PC-3 (cell line): Measurements from ENCODE around the gene DCAKD.

Source experiments
- EZH2 ChIP-seq: fragments of 300-600 bp; sonication (generic); IDR thresholded peaks from one replicate; pipeline ENCODE4 v1.6.1; 2017; ENCODE audit warnings: antibody characterized with exemption, mild to moderate bottlenecking, low read length; ENCODE audit not compliant: unreplicated experiment
- TF ChIP-seq, protein P1 (sequence below): fragments of 300-600 bp; sonication (generic); conservative IDR thresholded peaks from 2 replicates; pipeline ENCODE4 v1.5.1; 2017; ENCODE audit warnings: antibody characterized with exemption, low read depth, mild to moderate bottlenecking, low read length

GRCh38 chr17:44998646-44999045, 52.8 kb downstream of the DCAKD start:
- TF ChIP-seq, protein P1, sequence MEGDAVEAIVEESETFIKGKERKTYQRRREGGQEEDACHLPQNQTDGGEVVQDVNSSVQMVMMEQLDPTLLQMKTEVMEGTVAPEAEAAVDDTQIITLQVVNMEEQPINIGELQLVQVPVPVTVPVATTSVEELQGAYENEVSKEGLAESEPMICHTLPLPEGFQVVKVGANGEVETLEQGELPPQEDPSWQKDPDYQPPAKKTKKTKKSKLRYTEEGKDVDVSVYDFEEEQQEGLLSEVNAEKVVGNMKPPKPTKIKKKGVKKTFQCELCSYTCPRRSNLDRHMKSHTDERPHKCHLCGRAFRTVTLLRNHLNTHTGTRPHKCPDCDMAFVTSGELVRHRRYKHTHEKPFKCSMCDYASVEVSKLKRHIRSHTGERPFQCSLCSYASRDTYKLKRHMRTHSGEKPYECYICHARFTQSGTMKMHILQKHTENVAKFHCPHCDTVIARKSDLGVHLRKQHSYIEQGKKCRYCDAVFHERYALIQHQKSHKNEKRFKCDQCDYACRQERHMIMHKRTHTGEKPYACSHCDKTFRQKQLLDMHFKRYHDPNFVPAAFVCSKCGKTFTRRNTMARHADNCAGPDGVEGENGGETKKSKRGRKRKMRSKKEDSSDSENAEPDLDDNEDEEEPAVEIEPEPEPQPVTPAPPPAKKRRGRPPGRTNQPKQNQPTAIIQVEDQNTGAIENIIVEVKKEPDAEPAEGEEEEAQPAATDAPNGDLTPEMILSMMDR, result no peak
- no peak for TF ChIP-seq EZH2
